ENCODE data around the gene ELFN1. TPM values are rescaled to one million over a fixed set of nuclear protein-coding genes. Genes with fewer than 3 reads are reported as not detected.
A peak's percentile ranks its signal among the peaks of the same experiment; 100 is the strongest.

The ELFN1 gene
- total RNA-seq, result not detected
- polyA plus RNA-seq, result not detected

DNA sequence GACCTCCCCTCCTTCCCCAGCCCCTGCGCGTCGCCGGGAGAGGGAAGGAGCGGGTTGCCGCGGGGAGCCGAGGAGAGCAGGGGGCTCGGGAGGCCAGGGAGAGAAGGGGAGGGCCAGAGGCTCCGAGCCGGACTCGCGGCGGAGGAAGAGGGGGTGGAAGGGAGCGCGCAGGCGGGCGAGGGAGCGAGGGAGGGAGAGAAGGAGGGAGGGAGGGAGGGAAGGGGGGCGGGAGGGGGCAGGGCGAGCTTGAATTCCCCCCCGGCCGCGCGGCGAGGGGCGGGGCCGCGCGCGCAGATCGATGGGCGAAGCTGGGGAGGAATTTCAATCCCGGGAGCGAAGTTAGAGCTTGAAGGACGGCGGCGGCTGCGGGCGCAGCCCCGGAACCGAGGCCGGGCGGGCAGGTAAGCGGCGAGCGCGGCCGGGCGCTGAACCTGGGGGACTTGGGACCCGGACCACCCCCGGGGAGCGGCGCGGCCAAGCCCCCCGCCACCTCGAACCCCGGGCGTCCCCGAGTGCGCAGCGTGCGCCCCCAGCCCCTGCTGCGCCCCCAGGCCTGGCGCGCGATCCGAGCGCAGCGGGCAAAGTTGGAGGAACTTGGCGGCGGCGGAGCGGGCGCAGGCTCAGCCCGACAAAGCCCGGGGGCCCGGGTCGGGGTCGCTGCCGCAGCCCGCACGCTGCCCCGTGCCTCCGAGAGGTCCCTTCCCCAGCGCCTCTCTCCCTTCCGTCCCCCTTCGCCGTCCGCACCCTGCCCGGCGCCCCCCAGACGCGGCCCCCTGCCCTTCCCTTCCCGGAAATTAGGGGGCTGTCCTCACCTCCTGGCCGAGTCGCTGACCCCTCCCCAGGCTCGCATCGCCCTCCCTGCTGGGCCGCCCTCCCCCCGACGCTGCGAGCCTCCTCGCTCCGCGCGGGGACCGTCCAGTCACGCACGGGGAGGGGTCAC is at the start of gene ELFN1:
ELFN1 (plus strand) TSS at position 324 of the 940 bp plus-strand sequence. CDS start 74,320 bp downstream, outside the sequence.
- no peaks in the 10 kb centered on the region for H3K9me3 Mint-ChIP-seq
- H3K36me3 Mint-ChIP-seq, result no peaks in the 10 kb centered on the region
- no peaks in the 10 kb centered on the region for H3K27me3 ChIP-seq (ENCODE audit: control insufficient read depth, insufficient read depth, low read length)
- peaks cover 16% of the 10 kb centered on the region for H3K4me1 ChIP-seq (ENCODE audit: control insufficient read depth, insufficient read depth, low read length, poor library complexity, severe bottlenecking)
- no peak for DNase-seq
- H3K27me3 Mint-ChIP-seq, result peaks cover 34% of the 10 kb centered on the region
- ATAC-seq (ENCODE audit: low read depth in 2 of 2), result no peak
- H3K27ac ChIP-seq (ENCODE audit: insufficient read depth, low read length, poor library complexity, severe bottlenecking), result no peak within 1 kb of the TSS
- no peak within 1 kb of the TSS for H3K27ac Mint-ChIP-seq
- no peaks in the 10 kb centered on the region for H3K36me3 ChIP-seq (ENCODE audit: control insufficient read depth, insufficient read depth, low read length)
- no peaks in the 10 kb centered on the region for H3K9me3 ChIP-seq (ENCODE audit: control insufficient read depth in 2 of 2, low read length in 2 of 2)
- H3K4me3 ChIP-seq (ENCODE audit: low read depth, low read length), result no peak within 1 kb of the TSS
- H3K4me1 Mint-ChIP-seq, result peaks cover 0 to 15% (median 1%) of the 10 kb centered on the region in 4 donors
- peak within 1 kb of the TSS; percentile 7 to 81 (median 69) for H3K4me3 Mint-ChIP-seq

DNA sequence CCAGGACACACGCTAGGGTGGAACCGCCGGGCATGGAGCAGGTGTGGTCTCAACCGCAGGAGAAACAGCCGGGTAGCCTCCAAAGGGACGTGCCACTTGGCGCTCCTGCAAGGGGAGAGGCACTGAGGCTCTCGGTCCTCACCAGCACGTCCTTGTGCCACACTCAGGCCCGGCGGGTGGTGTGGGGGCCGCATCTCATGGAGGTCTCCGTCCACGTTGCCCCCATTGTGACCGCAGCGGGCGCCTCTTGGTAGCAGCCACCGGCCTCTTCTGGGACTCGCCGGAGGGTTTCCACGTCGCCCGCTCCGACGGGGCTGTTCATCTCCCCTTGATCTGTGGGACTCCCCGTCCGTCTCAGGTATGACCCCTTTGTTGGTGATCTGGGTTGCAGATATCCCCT is 49.2 kb upstream of the ELFN1 start:
- H3K9me3 Mint-ChIP-seq, result peaks cover 0 to 3% (median 0%) of the 10 kb centered on the region in 7 donors
- Histone ChIP-seq H3K4me3 (ENCODE audit: low read depth, low read length) (no peak overlapping the region), H3K9me3 (ENCODE audit: control insufficient read depth in 2 of 2, low read length in 2 of 2) (no peaks in the 10 kb centered on the region), H3K36me3 (ENCODE audit: control insufficient read depth, insufficient read depth, low read length) (no peaks in the 10 kb centered on the region), H3K27ac (ENCODE audit: insufficient read depth, low read length, poor library complexity, severe bottlenecking) (no peak overlapping the region), H3K4me1 (ENCODE audit: control insufficient read depth, insufficient read depth, low read length, poor library complexity, severe bottlenecking) (no peaks in the 10 kb centered on the region), H3K27me3 (ENCODE audit: control insufficient read depth, insufficient read depth, low read length) (no peaks in the 10 kb centered on the region)
- H3K4me1 Mint-ChIP-seq, result no peaks in the 10 kb centered on the region
- no peaks in the 10 kb centered on the region for H3K36me3 Mint-ChIP-seq
- no peak overlapping the region for H3K27ac Mint-ChIP-seq
- no peak overlapping the region for H3K4me3 Mint-ChIP-seq
- DNase-seq (no peak), ATAC-seq (ENCODE audit: low read depth in 2 of 2) (no peak)
- H3K27me3 Mint-ChIP-seq, result peaks cover 4% of the 10 kb centered on the region

DNA sequence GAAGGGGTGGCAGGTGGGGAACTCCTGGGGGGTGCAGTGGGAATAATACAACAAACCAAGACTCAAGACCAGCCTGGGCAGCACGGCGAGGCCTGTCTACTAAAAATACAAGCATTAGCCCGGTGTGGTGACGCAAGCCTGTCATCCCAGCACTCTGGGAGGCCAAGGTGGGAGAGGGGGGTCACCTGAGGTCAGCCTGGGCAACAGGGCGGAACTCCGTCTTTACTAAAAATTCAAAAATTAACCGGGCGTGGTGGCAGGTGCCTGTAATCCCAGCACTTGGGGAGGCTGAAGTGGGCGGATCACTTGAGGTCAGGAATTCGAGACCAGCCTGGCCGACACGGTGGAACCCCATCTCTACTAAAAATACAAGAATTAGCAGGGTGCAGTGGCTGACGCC is 48.4 kb upstream of the ELFN1 start:
- DNase-seq (no peak), ATAC-seq (ENCODE audit: low read depth in 2 of 2) (no peak)
- no peak overlapping the region for H3K27ac ChIP-seq (ENCODE audit: insufficient read depth, low read length, poor library complexity, severe bottlenecking)
- no peaks in the 10 kb centered on the region for H3K4me1 Mint-ChIP-seq
- no peaks in the 10 kb centered on the region for H3K9me3 ChIP-seq (ENCODE audit: control insufficient read depth in 2 of 2, low read length in 2 of 2)
- H3K27me3 ChIP-seq (ENCODE audit: control insufficient read depth, insufficient read depth, low read length), result no peaks in the 10 kb centered on the region
- no peak overlapping the region for H3K4me3 ChIP-seq (ENCODE audit: low read depth, low read length)
- H3K27me3 Mint-ChIP-seq, result peaks cover 4% of the 10 kb centered on the region
- H3K36me3 ChIP-seq (ENCODE audit: control insufficient read depth, insufficient read depth, low read length), result no peaks in the 10 kb centered on the region
- no peaks in the 10 kb centered on the region for H3K4me1 ChIP-seq (ENCODE audit: control insufficient read depth, insufficient read depth, low read length, poor library complexity, severe bottlenecking)
- no peak overlapping the region for H3K4me3 Mint-ChIP-seq
- H3K27ac Mint-ChIP-seq, result no peak overlapping the region
- H3K9me3 Mint-ChIP-seq, result peaks cover 0 to 3% (median 0%) of the 10 kb centered on the region in 7 donors
- H3K36me3 Mint-ChIP-seq, result no peaks in the 10 kb centered on the region

DNA sequence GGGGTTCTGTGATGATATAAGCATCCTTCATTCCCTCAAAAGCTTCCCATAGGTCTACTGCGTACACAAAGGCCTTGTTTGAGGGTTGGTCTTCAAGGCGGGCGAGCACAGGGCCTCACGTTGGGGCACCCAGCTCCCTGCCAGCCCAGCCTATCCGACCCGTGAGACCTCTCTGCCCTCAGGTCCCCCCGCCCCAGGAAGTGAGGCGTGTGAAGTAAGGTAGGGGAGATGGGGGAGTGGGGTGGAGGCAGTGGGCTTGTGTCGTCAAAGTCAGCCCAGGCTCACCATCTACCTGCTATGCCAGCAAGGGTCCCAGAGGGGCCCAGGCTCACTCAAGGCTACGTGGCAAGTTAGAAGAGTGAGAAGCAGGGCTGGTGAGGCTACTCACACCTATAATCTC is 47.6 kb upstream of the ELFN1 start:
- H3K9me3 Mint-ChIP-seq, result peaks cover 0 to 3% (median 0%) of the 10 kb centered on the region in 7 donors
- no peaks in the 10 kb centered on the region for H3K4me1 ChIP-seq (ENCODE audit: control insufficient read depth, insufficient read depth, low read length, poor library complexity, severe bottlenecking)
- H3K27ac Mint-ChIP-seq, result no peak overlapping the region
- H3K36me3 ChIP-seq (ENCODE audit: control insufficient read depth, insufficient read depth, low read length), result no peaks in the 10 kb centered on the region
- H3K4me1 Mint-ChIP-seq, result no peaks in the 10 kb centered on the region
- peaks cover 4% of the 10 kb centered on the region for H3K27me3 Mint-ChIP-seq
- no peaks in the 10 kb centered on the region for H3K9me3 ChIP-seq (ENCODE audit: control insufficient read depth in 2 of 2, low read length in 2 of 2)
- H3K4me3 ChIP-seq (ENCODE audit: low read depth, low read length), result no peak overlapping the region
- DNase-seq, result no peak
- ATAC-seq (ENCODE audit: low read depth in 2 of 2), result no peak
- H3K27ac ChIP-seq (ENCODE audit: insufficient read depth, low read length, poor library complexity, severe bottlenecking), result no peak overlapping the region
- no peaks in the 10 kb centered on the region for H3K36me3 Mint-ChIP-seq
- H3K27me3 ChIP-seq (ENCODE audit: control insufficient read depth, insufficient read depth, low read length), result no peaks in the 10 kb centered on the region
- no peak overlapping the region for H3K4me3 Mint-ChIP-seq

DNA sequence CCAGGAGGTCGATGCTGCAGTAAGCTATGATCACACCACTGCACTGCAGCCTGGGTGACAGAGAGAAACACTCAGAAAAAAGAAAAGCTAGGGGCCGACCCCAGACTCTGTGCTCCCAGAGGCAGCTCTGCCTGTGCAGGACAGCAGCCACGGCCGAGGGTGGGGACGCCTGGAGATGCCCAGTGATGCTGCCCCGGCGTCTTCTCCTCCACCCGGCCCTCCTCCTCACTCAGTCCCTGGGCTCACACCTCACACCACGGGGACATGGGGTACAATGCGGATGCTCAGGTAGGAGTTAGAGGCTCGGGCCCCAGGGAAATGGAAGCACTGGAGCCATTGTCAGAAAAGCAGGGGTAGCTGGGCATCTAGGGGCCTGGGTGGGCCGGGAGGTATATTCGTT is 46.3 kb upstream of the ELFN1 start:
- Mint-ChIP-seq H3K9me3 (peaks cover 0 to 3% (median 0%) of the 10 kb centered on the region in 7 donors), H3K27ac (no peak overlapping the region), H3K4me3 (no peak overlapping the region), H3K36me3 (no peaks in the 10 kb centered on the region), H3K27me3 (peaks cover 9% of the 10 kb centered on the region), H3K4me1 (no peaks in the 10 kb centered on the region)
- Histone ChIP-seq H3K4me1 (ENCODE audit: control insufficient read depth, insufficient read depth, low read length, poor library complexity, severe bottlenecking) (no peaks in the 10 kb centered on the region), H3K4me3 (ENCODE audit: low read depth, low read length) (no peak overlapping the region), H3K36me3 (ENCODE audit: control insufficient read depth, insufficient read depth, low read length) (no peaks in the 10 kb centered on the region), H3K27ac (ENCODE audit: insufficient read depth, low read length, poor library complexity, severe bottlenecking) (no peak overlapping the region), H3K9me3 (ENCODE audit: control insufficient read depth in 2 of 2, low read length in 2 of 2) (no peaks in the 10 kb centered on the region), H3K27me3 (ENCODE audit: control insufficient read depth, insufficient read depth, low read length) (no peaks in the 10 kb centered on the region)
- no peak for DNase-seq
- ATAC-seq (ENCODE audit: low read depth in 2 of 2), result no peak

DNA sequence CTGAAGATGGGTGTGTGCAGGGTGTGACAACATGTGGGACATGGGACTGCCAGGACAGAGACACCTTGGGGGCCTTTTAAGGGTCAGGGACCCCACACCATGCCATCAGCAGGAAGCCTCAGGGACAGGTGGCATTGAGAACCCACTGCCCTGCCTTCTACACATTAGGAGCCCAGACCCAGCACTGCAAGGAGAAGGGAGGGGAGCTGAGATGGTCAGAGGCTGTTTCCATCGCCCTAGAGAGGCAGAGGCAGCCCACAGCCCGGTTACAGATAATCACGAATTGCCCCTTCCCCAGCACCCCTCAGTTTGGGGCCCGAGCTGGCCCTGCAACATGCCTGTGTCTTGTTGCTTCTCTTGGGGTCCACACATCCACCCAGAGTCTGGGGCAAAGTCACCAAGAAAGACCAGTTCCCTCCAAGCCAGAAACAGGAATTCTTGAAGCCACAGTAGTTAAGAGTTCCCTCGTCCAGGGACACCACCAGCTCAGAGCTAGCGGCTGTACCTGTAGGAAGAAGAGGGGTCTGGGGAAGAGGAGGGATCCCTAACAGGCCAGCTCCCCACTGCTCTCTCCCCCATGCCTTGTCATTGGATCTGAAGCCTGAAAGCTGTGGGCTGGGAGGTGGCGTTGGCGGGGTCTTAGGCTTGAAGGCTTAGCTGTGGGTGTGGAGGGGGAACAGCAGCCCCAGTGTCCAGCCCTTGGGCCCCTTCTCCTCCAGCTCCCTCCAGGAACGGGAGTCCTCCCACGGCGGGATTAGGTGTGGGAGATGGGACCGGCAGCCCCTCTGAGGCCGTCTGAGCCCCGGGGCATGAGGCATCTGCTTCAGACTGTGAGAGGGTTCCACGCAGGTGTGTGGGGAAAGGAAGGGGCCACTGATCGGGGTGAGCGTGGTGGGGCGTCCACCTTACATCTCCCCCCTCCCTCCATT is 44.8 kb upstream of the ELFN1 start:
- Histone ChIP-seq H3K4me3 (ENCODE audit: low read depth, low read length) (no peak overlapping the region), H3K27ac (ENCODE audit: insufficient read depth, low read length, poor library complexity, severe bottlenecking) (no peak overlapping the region), H3K36me3 (ENCODE audit: control insufficient read depth, insufficient read depth, low read length) (no peaks in the 10 kb centered on the region), H3K4me1 (ENCODE audit: control insufficient read depth, insufficient read depth, low read length, poor library complexity, severe bottlenecking) (no peaks in the 10 kb centered on the region), H3K9me3 (ENCODE audit: control insufficient read depth in 2 of 2, low read length in 2 of 2) (no peaks in the 10 kb centered on the region), H3K27me3 (ENCODE audit: control insufficient read depth, insufficient read depth, low read length) (no peaks in the 10 kb centered on the region)
- ATAC-seq (ENCODE audit: low read depth in 2 of 2), result no peak
- Mint-ChIP-seq H3K4me3 (no peak overlapping the region), H3K36me3 (no peaks in the 10 kb centered on the region), H3K27me3 (peaks cover 12% of the 10 kb centered on the region), H3K9me3 (peaks cover 0 to 4% (median 0%) of the 10 kb centered on the region in 7 donors), H3K27ac (no peak overlapping the region), H3K4me1 (no peaks in the 10 kb centered on the region)
- no peak for DNase-seq

DNA sequence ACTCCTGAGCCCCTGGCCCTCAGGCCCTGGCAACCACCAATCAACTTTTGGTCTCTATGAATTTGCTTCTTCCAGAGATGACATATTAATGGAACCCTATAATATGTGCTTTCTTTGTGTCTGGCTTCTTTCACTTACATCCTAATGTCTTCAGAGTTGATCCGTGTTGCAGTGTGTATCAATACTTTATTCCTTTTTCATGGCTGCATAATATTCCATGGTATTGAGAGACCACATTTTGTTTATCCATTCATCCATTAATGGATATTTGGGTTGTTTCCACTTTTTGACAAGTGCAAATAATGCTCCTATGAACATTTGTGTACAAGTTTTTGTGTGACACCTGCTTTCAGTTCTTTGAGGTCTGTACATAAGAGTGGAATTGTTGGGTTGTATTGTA is 43.3 kb upstream of the ELFN1 start:
- Mint-ChIP-seq H3K4me3 (no peak overlapping the region), H3K9me3 (peaks cover 0 to 5% (median 3%) of the 10 kb centered on the region in 7 donors), H3K27me3 (peaks cover 12% of the 10 kb centered on the region), H3K27ac (no peak overlapping the region), H3K36me3 (no peaks in the 10 kb centered on the region), H3K4me1 (no peaks in the 10 kb centered on the region)
- H3K27ac ChIP-seq (ENCODE audit: insufficient read depth, low read length, poor library complexity, severe bottlenecking), result no peak overlapping the region
- DNase-seq, result no peak
- H3K36me3 ChIP-seq (ENCODE audit: control insufficient read depth, insufficient read depth, low read length), result no peaks in the 10 kb centered on the region
- H3K4me1 ChIP-seq (ENCODE audit: control insufficient read depth, insufficient read depth, low read length, poor library complexity, severe bottlenecking), result no peaks in the 10 kb centered on the region
- no peaks in the 10 kb centered on the region for H3K27me3 ChIP-seq (ENCODE audit: control insufficient read depth, insufficient read depth, low read length)
- H3K4me3 ChIP-seq (ENCODE audit: low read depth, low read length), result no peak overlapping the region
- H3K9me3 ChIP-seq (ENCODE audit: control insufficient read depth in 2 of 2, low read length in 2 of 2), result no peaks in the 10 kb centered on the region
- no peak for ATAC-seq (ENCODE audit: low read depth in 2 of 2)
